Natural killer cell (primary cell): Measurements from ENCODE around the gene FOXO1. TPM values are rescaled to one million over a fixed set of nuclear protein-coding genes. Genes with fewer than 3 reads are reported as not detected.
A peak's percentile ranks its signal among the peaks of the same experiment; 100 is the strongest.

Experiments
- ATAC-seq, 3 donors: fragments of 150-1000 bp in 2 of 3; fragments of 200-7000 bp in 1 of 3; cut with Tn5 transposase; 1 replicate in 1 of 3; 2 replicates in 2 of 3; pipeline ENCODE4 v1.10.0; 2021; ENCODE audit warnings: mild to moderate bottlenecking in 2 of 3, moderate library complexity in 2 of 3
- DNase-seq, 2 donors: peaks; one replicate each; pipeline versions ENCODE4 v3.0.0 to v3.0.0-alpha.2; 2013 to 2021; ENCODE audit warnings: mixed read lengths in 1 of 2
- H3K27ac ChIP-seq: one replicate; pipeline ENCODE4 v1.5.1; 2013; ENCODE audit warnings: mild to moderate bottlenecking, low read length
- H3K27me3 ChIP-seq: one replicate; pipeline ENCODE4 v1.6.1; 2013; ENCODE audit warnings: low read length; ENCODE audit not compliant: control insufficient read depth, insufficient read depth
- H3K36me3 ChIP-seq: one replicate; pipeline ENCODE4 v1.6.1; 2013; ENCODE audit warnings: low read length; ENCODE audit not compliant: control insufficient read depth, insufficient read depth
- H3K4me1 ChIP-seq: one replicate; pipeline ENCODE4 v1.6.1; 2013; ENCODE audit warnings: low read length; ENCODE audit not compliant: control insufficient read depth, insufficient read depth
- H3K4me3 ChIP-seq: one replicate; pipeline ENCODE4 v1.5.1; 2013; ENCODE audit warnings: low read length
- H3K9me3 ChIP-seq: one replicate; pipeline ENCODE4 v1.6.1; 2013; ENCODE audit warnings: low read length; ENCODE audit not compliant: control insufficient read depth, insufficient read depth
- H3K27ac Mint-ChIP-seq, 2 donors: one replicate each; pipeline ENCODE4 v1.8.0; 2022; ENCODE audit warnings: mild to moderate bottlenecking in 2 of 2, mixed read lengths in 2 of 2, moderate library complexity in 1 of 2
- H3K27me3 Mint-ChIP-seq, 2 donors: one replicate each; pipeline ENCODE4 v1.8.0; 2022; ENCODE audit warnings: low read depth in 2 of 2, mixed read lengths in 2 of 2
- H3K36me3 Mint-ChIP-seq: one replicate; pipeline ENCODE4 v1.8.0; 2022; ENCODE audit warnings: mixed read lengths
- H3K4me1 Mint-ChIP-seq, 2 donors: one replicate each; pipeline ENCODE4 v1.8.0; 2022; ENCODE audit warnings: mixed read lengths in 2 of 2
- H3K4me3 Mint-ChIP-seq: one replicate; pipeline ENCODE4 v1.8.0; 2022; ENCODE audit warnings: mild to moderate bottlenecking, moderate library complexity, mixed read lengths
- H3K9me3 Mint-ChIP-seq, 2 donors: one replicate each; pipeline ENCODE4 v1.8.0; 2022; ENCODE audit warnings: mixed read lengths in 2 of 2
- WGBS: methylation state at CpG from one replicate; pipeline ENCODE4 v1.1.7; 2013; ENCODE audit warnings: missing lambda C conversion rate; ENCODE audit not compliant: insufficient coverage; 5-methylcytosine and 5-hydroxymethylcytosine counted together
- intact Hi-C: fragments of 100-400 bp; cut with micrococcal nuclease; formaldehyde crosslinking; loops from one replicate; pipeline ENCODE4 v1.14.2; 2022
- total RNA-seq, 4 donors: library from RNA; stranded (reverse); fragments of 120-200 nt in 1 of 4; gene quantifications; one replicate each; pipeline versions ENCODE4 v1.2.3 to v1.2.4, GENCODE V29; 2013 to 2022
- TF ChIP-seq, protein P1 (sequence below): fragments of 200-600 bp; IDR thresholded peaks from one replicate; pipeline ENCODE4 v1.8.0; 2022; ENCODE audit warnings: antibody characterized with exemption

FOXO1 gene
- total RNA-seq, 3 donors from 2014 or later (not counting 1 experiment from before 2014, with no cell fraction given): 23.9 to 29.8 (median 27.6) TPM

DNA sequence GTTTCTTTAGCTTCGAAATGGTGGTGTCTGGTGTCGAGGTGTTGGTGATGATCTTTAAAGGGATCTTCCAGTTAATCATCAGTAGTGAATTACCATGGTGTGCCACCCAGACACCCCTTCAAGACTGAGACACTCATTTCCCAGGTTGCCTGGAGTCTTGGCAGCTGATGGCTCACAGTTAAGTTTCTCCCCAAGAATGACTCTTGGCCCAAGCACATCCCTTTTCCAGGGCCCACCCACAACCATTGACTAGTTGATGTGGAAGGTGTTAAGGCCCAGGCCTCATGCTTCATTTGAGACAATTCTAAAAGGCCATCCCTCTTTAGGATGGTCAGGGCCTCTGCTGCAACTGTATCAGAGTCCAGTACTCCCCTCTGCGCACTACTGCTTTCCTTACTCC is 145.5 kb downstream of the FOXO1 start:
- Mint-ChIP-seq H3K4me1 (peaks cover 0 to 11% of the 10 kb centered on the region in 2 donors), H3K36me3 (no peaks in the 10 kb centered on the region), H3K27me3 (peaks cover 0 to 1% of the 10 kb centered on the region in 2 donors), H3K4me3 (no peak overlapping the region), H3K9me3 (no peaks in the 10 kb centered on the region), H3K27ac (no peak overlapping the region)
- ATAC-seq: no peak
- H3K9me3 ChIP-seq: no peaks in the 10 kb centered on the region
- H3K27ac ChIP-seq: no peak overlapping the region
- no peaks in the 10 kb centered on the region for H3K36me3 ChIP-seq
- intact Hi-C loops: no loop called here
- WGBS: over 99% methylated on average over 3 of the region's 3 CpGs
- H3K4me1 ChIP-seq: peaks cover 11% of the 10 kb centered on the region
- no peak for DNase-seq
- TF ChIP-seq, protein P1, sequence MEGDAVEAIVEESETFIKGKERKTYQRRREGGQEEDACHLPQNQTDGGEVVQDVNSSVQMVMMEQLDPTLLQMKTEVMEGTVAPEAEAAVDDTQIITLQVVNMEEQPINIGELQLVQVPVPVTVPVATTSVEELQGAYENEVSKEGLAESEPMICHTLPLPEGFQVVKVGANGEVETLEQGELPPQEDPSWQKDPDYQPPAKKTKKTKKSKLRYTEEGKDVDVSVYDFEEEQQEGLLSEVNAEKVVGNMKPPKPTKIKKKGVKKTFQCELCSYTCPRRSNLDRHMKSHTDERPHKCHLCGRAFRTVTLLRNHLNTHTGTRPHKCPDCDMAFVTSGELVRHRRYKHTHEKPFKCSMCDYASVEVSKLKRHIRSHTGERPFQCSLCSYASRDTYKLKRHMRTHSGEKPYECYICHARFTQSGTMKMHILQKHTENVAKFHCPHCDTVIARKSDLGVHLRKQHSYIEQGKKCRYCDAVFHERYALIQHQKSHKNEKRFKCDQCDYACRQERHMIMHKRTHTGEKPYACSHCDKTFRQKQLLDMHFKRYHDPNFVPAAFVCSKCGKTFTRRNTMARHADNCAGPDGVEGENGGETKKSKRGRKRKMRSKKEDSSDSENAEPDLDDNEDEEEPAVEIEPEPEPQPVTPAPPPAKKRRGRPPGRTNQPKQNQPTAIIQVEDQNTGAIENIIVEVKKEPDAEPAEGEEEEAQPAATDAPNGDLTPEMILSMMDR: no peak
- H3K27me3 ChIP-seq: no peaks in the 10 kb centered on the region
- H3K4me3 ChIP-seq: no peak overlapping the region

DNA sequence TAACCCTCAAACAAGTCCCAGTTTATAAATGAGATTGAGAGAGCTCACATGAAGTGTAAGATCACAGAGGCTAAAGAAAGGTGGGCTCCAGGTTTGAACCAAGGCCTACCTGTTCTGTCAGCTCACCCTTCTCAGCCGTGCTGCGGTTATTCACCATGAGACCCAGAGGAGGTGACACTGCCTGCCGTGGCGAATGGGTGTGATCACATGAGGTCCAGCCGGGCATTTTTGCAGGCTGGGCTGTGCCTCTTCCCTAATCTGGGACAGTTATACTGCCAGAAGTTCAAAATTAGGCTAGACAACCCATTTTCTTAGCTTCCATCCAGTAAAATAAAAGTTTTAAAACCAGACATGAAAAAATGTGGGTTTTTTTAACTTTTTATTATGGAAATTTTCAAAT is 146.8 kb downstream of the FOXO1 start:
- Histone ChIP-seq H3K27me3 (no peaks in the 10 kb centered on the region), H3K4me1 (peaks cover 11% of the 10 kb centered on the region), H3K4me3 (no peak overlapping the region), H3K27ac (no peak overlapping the region), H3K36me3 (no peaks in the 10 kb centered on the region), H3K9me3 (no peaks in the 10 kb centered on the region)
- Mint-ChIP-seq H3K4me3 (no peak overlapping the region), H3K4me1 (peaks cover 0 to 11% of the 10 kb centered on the region in 2 donors), H3K9me3 (no peaks in the 10 kb centered on the region), H3K36me3 (no peaks in the 10 kb centered on the region), H3K27ac (no peak overlapping the region), H3K27me3 (peaks cover 0 to 3% of the 10 kb centered on the region in 2 donors)
- intact Hi-C loops: no loop called here
- 72% methylated on average over 5 of the region's 5 CpGs for WGBS
- DNase-seq: no peak
- no peak for ATAC-seq
- TF ChIP-seq, protein P1: no peak

DNA sequence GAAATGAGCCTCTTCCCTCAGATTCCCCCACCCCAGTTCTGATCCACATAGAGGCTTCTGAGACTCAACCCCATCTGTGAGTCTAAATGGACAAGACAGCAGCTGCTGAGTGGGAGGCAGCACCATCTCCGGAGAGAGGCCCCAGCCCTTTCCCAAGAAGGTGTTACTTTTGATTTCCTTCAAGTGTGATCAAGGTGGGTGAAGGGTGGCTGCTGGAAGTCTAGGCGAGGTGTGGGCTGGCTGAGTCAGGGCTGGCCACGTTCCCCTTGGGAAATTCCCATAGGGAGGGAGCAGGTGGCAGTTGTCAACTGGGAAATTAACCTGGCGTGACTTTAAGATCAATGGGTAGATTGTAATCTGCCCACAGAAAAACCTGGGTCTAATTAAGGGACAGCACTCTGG is 148.0 kb downstream of the FOXO1 start:
- Histone ChIP-seq H3K4me3 (no peak overlapping the region), H3K27me3 (no peaks in the 10 kb centered on the region), H3K27ac (no peak overlapping the region), H3K4me1 (peaks cover 11% of the 10 kb centered on the region), H3K36me3 (no peaks in the 10 kb centered on the region), H3K9me3 (no peaks in the 10 kb centered on the region)
- TF ChIP-seq, protein P1: no peak
- peak overlapping the region in 1 of 2 donors; percentile 15 for H3K27ac Mint-ChIP-seq
- H3K27me3 Mint-ChIP-seq: peaks cover 0 to 3% of the 10 kb centered on the region in 2 donors
- no peaks in the 10 kb centered on the region for H3K9me3 Mint-ChIP-seq
- no peak overlapping the region for H3K4me3 Mint-ChIP-seq
- H3K36me3 Mint-ChIP-seq: no peaks in the 10 kb centered on the region
- peaks cover 0 to 11% of the 10 kb centered on the region in 2 donors for H3K4me1 Mint-ChIP-seq
- DNase-seq (peak in 1 of 2 donors; percentile 70), ATAC-seq (peak; percentile 46 to 67 (median 66))
- WGBS: 41% methylated on average over 4 of the region's 4 CpGs
- intact Hi-C loops: no loop called here
